Measurements from ENCODE around the gene SETBP1. TPM values are rescaled to one million over a fixed set of nuclear protein-coding genes. Genes with fewer than 3 reads are reported as not detected.

Gene SETBP1
- total RNA-seq, 1 donor from 2014 or later, result 80.0 TPM

DNA sequence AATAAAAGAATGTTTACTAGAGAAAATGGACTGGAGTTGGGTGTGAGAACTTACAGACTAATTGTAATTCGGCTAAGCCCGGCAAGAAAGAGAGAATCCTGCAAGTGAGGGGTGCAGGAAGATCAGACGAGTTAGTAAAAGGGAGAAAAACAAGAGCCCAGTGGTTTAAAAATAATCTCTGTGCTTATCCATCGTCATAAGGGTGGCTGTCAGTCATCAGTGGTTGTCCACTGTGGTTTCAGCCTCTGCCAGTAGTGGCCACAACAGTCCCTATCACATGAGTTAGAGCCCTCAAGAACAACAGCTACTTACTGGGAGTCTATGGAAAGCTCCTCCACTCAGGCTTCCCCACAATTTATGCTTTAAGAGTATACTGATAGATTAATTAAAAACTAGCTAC, 239.8 kb downstream of the SETBP1 start:
- Mint-ChIP-seq H3K4me1 (ENCODE audit: unreplicated experiment) (peaks cover 52% of the 10 kb centered on the region), H3K9me3 (ENCODE audit: unreplicated experiment) (no peaks in the 10 kb centered on the region), H3K27me3 (ENCODE audit: unreplicated experiment) (no peaks in the 10 kb centered on the region), H3K36me3 (ENCODE audit: unreplicated experiment) (peaks cover 5% of the 10 kb centered on the region), H3K4me3 (ENCODE audit: unreplicated experiment) (no peak overlapping the region), H3K27ac (ENCODE audit: unreplicated experiment) (no peak overlapping the region)
- DNase-seq (ENCODE audit: extremely low spot score, unreplicated experiment), result no peak
- TF ChIP-seq, protein P1, sequence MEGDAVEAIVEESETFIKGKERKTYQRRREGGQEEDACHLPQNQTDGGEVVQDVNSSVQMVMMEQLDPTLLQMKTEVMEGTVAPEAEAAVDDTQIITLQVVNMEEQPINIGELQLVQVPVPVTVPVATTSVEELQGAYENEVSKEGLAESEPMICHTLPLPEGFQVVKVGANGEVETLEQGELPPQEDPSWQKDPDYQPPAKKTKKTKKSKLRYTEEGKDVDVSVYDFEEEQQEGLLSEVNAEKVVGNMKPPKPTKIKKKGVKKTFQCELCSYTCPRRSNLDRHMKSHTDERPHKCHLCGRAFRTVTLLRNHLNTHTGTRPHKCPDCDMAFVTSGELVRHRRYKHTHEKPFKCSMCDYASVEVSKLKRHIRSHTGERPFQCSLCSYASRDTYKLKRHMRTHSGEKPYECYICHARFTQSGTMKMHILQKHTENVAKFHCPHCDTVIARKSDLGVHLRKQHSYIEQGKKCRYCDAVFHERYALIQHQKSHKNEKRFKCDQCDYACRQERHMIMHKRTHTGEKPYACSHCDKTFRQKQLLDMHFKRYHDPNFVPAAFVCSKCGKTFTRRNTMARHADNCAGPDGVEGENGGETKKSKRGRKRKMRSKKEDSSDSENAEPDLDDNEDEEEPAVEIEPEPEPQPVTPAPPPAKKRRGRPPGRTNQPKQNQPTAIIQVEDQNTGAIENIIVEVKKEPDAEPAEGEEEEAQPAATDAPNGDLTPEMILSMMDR (IDR thresholded peaks at IDR 0.05), result no peak

DNA sequence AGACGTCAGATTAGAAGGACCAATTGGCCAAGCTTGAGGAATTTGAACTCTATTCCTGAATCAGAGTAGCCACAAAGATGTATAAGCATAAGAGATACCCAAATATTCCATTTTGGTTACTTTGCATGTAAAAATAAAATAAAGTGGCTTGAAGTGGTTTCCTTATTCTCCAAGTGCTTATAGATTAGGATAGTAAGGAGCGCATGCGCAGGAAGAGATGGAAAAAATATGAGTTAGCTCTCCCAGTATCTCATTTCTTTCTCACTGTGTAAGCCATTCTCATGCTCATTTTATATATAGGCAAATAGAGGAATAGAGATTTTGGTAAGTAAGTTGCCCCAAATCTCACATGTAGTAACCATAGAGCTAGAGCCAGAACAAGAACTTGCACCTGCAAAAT, 241.3 kb downstream of the SETBP1 start:
- Mint-ChIP-seq H3K36me3 (ENCODE audit: unreplicated experiment) (peaks cover 6% of the 10 kb centered on the region), H3K9me3 (ENCODE audit: unreplicated experiment) (no peaks in the 10 kb centered on the region), H3K27ac (ENCODE audit: unreplicated experiment) (no peak overlapping the region), H3K4me3 (ENCODE audit: unreplicated experiment) (no peak overlapping the region), H3K27me3 (ENCODE audit: unreplicated experiment) (no peaks in the 10 kb centered on the region), H3K4me1 (ENCODE audit: unreplicated experiment) (peaks cover 49% of the 10 kb centered on the region)
- no peak for DNase-seq (ENCODE audit: extremely low spot score, unreplicated experiment)
- TF ChIP-seq, protein P1 (IDR thresholded peaks at IDR 0.05), result no peak

DNA sequence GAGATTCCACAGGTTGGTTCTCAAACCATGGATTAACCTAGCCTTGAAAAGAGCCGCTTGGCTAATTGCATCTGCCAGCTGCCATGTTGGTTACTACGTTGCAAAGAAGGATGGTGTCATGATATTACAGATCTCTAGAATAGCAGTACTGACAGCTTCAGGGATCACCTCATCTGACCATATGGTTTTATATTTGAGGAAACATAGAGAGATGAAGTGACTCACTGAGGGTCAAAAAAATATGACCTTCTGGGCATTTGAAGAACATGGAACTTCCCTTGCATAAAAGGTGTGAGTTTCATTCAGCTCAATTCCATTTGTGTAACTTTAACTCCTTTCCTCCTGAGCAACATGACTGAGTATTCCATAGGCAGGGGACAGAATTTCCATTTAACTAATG, 242.3 kb downstream of the SETBP1 start:
- TF ChIP-seq, protein P1 (IDR thresholded peaks at IDR 0.05), result no peak
- Mint-ChIP-seq H3K27ac (ENCODE audit: unreplicated experiment) (no peak overlapping the region), H3K9me3 (ENCODE audit: unreplicated experiment) (no peaks in the 10 kb centered on the region), H3K4me3 (ENCODE audit: unreplicated experiment) (no peak overlapping the region), H3K4me1 (ENCODE audit: unreplicated experiment) (peaks cover 43% of the 10 kb centered on the region), H3K36me3 (ENCODE audit: unreplicated experiment) (peaks cover 6% of the 10 kb centered on the region), H3K27me3 (ENCODE audit: unreplicated experiment) (no peaks in the 10 kb centered on the region)
- DNase-seq (ENCODE audit: extremely low spot score, unreplicated experiment), result no peak

DNA sequence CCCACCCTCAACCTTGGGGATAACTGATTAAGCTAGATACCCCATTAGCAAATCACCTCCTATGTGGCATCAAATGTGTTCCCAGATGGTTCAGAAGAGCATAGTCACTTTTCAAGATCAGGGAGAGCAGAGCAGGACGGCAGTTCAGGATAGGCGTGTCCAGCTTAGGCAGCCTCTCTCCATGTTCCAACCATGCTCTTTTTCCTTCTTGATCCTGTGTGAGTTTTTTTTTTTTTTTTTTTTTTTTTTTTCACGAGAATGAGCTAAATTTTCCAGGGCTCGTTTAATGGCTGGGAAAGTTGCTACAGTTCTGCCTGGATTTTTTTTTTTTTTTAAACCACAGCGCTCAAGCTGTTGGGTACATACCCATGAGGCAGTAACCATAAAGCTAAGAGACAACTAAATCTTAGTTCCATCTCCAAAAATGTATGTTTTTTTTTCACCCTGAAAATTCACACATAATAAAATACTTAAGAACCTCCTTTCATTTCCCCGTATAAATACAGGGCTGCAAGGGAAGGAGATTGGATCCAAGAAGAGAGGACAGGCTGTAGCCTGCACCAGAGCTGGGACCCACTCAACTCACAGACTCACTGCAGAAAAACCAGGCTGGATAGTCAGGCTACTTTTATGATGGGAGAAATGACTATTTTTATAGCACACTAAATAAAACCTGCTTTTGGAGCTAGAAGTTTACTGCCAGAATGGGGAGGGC, 244.3 kb downstream of the SETBP1 start:
- Mint-ChIP-seq H3K27me3 (ENCODE audit: unreplicated experiment) (no peaks in the 10 kb centered on the region), H3K9me3 (ENCODE audit: unreplicated experiment) (no peaks in the 10 kb centered on the region), H3K27ac (ENCODE audit: unreplicated experiment) (peak overlapping the region; percentile 37), H3K4me1 (ENCODE audit: unreplicated experiment) (peaks cover 38% of the 10 kb centered on the region), H3K4me3 (ENCODE audit: unreplicated experiment) (no peak overlapping the region), H3K36me3 (ENCODE audit: unreplicated experiment) (peaks cover 9% of the 10 kb centered on the region)
- TF ChIP-seq, protein P1 (IDR thresholded peaks at IDR 0.05), result no peak
- DNase-seq (ENCODE audit: extremely low spot score, unreplicated experiment), result no peak

DNA sequence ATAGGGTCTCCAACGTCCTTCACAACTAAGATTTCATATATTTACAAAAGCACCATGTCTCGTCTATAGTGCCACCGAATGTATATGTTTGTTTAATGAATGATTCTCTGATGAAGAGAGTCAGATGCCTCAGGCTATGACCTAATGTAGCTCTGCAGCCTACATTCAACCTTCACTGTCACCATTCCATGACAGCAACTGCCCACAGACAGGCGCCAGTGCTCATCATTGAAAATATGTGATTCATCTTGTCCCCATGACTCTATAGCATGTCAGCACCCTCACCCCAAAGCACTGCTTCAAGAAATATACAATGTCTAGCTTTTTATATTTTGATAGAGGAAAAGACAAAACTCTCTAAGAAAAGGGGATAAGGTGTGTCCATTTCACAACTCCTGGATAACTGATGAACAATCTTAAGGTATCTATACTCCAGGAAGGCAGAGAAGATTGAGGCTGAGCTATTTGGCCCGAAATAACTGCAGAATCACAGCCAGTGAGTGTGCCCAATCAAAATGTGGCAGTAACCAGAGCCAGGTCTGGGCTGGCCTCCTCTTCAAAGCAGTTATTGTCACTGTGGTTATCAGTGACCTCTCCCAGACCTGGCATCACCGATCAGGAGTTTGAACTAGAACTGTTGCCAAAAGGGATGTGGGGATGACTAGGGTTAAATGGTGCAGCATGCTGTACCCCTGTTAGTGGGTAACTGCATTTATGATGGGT, 246.6 kb downstream of the SETBP1 start:
- Mint-ChIP-seq H3K27ac (ENCODE audit: unreplicated experiment) (no peak overlapping the region), H3K9me3 (ENCODE audit: unreplicated experiment) (peaks cover 9% of the 10 kb centered on the region), H3K4me1 (ENCODE audit: unreplicated experiment) (peaks cover 35% of the 10 kb centered on the region), H3K36me3 (ENCODE audit: unreplicated experiment) (peaks cover 19% of the 10 kb centered on the region), H3K27me3 (ENCODE audit: unreplicated experiment) (no peaks in the 10 kb centered on the region), H3K4me3 (ENCODE audit: unreplicated experiment) (no peak overlapping the region)
- TF ChIP-seq, protein P1 (IDR thresholded peaks at IDR 0.05), result no peak
- DNase-seq (ENCODE audit: extremely low spot score, unreplicated experiment), result no peak
